Astrocyte of the spinal cord (primary cell): Measurements from ENCODE around the gene ST6GALNAC3.

Experiments used
- DNase-seq: peaks from one replicate; pipeline ENCODE4 v3.0.0; 2011; ENCODE audit warnings: low read depth, low spot score
- H3K4me3 ChIP-seq: 2 replicates; pipeline ENCODE4 v1.5.1; 2011; ENCODE audit warnings: low read depth, mild to moderate bottlenecking, low read length, moderate library complexity
- CTCF ChIP-seq: IDR thresholded peaks from 2 replicates; pipeline ENCODE4 v1.5.1; 2012; ENCODE audit warnings: low read depth, mild to moderate bottlenecking, low read length, inconsistent platforms
- in situ Hi-C: cut with HindIII; loops from 2 replicates; pipeline ENCODE4 v1.10.0; 2017; ENCODE audit warnings: low sequenced_read_pairs

The ST6GALNAC3 gene

DNA sequence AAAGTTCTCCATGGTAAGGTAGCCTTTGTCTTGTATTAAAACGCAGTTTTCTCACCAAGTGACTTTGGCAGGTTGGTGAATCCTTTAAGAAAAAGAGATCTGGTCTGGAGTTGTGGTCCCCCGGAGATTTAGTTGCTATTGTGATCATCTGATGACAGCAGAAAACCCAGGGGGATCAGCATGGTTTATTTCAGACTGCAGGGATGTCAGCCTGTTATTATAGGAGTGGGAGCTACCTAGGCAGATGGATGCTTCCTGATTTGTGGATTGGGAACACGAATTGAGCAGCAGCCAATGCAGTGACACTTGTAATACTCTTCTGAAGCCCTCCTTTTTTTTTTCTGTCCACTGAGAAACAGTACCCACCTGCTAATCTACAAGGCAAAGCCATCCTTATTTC lies 150.2 kb downstream of the ST6GALNAC3 start:
- no peak overlapping the region for H3K4me3 ChIP-seq
- no peak for TF ChIP-seq CTCF
- in situ Hi-C loops: no loop called here
- DNase-seq: no peak

GRCh38 chr1:76225526-76225925 lies 151.0 kb downstream of the ST6GALNAC3 start:
- H3K4me3 ChIP-seq: no peak overlapping the region
- DNase-seq: no peak
- in situ Hi-C loops: no loop called here
- TF ChIP-seq CTCF: no peak

- no peak overlapping the region for H3K4me3 ChIP-seq
- in situ Hi-C loops: no loop called here
- TF ChIP-seq CTCF: no peak
- DNase-seq: no peak
Observed at GRCh38 chr1:76227621-76228020, 153.1 kb downstream of the ST6GALNAC3 start.

GRCh38 chr1:76229279-76230005 lies 154.9 kb downstream of the ST6GALNAC3 start:
- in situ Hi-C loops: no loop called here
- TF ChIP-seq CTCF: no peak
- no peak overlapping the region for H3K4me3 ChIP-seq
- DNase-seq: no peak

- no peak for DNase-seq
- no peak for TF ChIP-seq CTCF
- H3K4me3 ChIP-seq: no peak overlapping the region
- in situ Hi-C loops: no loop called here
Observed at GRCh38 chr1:76230842-76231281, 156.3 kb downstream of the ST6GALNAC3 start.

- in situ Hi-C loops: no loop called here
- no peak for TF ChIP-seq CTCF
Observed at GRCh38 chr1:76231320-76231719, 156.8 kb downstream of the ST6GALNAC3 start.

More at GRCh38 chr1:76231320-76231719, 156.8 kb downstream of the ST6GALNAC3 start:
- H3K4me3 ChIP-seq: no peak overlapping the region
- no peak for DNase-seq
